ENCODE data around the gene RNF44.

DNA sequence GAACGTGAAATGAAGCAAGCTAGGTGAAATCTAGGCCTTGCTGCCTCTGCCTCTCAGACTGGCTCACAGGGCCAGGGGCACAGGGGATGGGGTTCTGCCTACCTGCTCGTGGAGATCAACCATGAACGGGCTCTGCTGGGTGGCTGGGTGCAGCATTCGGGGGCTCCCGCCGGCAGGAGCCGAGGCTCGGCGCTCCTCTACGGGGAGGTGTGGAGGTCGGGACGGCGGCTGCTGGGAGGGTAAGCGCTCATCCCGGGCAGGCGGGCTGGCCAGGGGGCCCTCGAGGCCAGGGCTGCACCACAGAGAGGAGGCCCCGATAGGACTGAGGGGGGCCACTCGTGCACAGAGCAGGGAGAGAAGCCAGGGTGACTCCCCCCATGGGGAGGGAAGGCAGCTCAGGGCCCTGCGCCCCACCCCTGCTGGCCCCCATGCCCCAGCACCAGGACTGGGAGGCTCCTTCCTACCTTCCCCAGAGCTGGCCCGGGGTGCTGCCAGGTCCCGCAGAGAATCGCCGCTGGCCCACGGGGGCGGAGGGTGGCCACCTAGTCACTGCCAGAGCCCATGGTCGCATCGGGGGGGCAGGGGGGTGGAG lies 5.2 kb downstream of the RNF44 start:
- TF ChIP-seq POLR2A (IDR thresholded peaks at IDR 0.05; ENCODE audit: low read depth, low read length) (no peak), RFX5 (IDR thresholded peaks at IDR 0.05; ENCODE audit: low read depth, low read length) (no peak), MAZ (IDR thresholded peaks at IDR 0.05; ENCODE audit: borderline replicate concordance, low read depth, low read length) (no peak), RAD21 (IDR thresholded peaks at IDR 0.05; ENCODE audit: low read length) (no peak), MAFK (IDR thresholded peaks at IDR 0.05; ENCODE audit: low read depth, low read length) (no peak), CHD1 (IDR thresholded peaks at IDR 0.05; ENCODE audit: low read depth, low read length) (no peak), RCOR1 (IDR thresholded peaks at IDR 0.05; ENCODE audit: insufficient replicate concordance, low read length) (no peak), BHLHE40 (IDR thresholded peaks at IDR 0.05; ENCODE audit: low read depth, low read length) (no peak), MXI1 (IDR thresholded peaks at IDR 0.05; ENCODE audit: borderline replicate concordance, low read depth, low read length) (no peak)
- TF ChIP-seq, protein P1, sequence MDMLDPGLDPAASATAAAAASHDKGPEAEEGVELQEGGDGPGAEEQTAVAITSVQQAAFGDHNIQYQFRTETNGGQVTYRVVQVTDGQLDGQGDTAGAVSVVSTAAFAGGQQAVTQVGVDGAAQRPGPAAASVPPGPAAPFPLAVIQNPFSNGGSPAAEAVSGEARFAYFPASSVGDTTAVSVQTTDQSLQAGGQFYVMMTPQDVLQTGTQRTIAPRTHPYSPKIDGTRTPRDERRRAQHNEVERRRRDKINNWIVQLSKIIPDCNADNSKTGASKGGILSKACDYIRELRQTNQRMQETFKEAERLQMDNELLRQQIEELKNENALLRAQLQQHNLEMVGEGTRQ (IDR thresholded peaks at IDR 0.05; ENCODE audit: low read depth, low read length), result no peak
- TF ChIP-seq, protein P2, sequence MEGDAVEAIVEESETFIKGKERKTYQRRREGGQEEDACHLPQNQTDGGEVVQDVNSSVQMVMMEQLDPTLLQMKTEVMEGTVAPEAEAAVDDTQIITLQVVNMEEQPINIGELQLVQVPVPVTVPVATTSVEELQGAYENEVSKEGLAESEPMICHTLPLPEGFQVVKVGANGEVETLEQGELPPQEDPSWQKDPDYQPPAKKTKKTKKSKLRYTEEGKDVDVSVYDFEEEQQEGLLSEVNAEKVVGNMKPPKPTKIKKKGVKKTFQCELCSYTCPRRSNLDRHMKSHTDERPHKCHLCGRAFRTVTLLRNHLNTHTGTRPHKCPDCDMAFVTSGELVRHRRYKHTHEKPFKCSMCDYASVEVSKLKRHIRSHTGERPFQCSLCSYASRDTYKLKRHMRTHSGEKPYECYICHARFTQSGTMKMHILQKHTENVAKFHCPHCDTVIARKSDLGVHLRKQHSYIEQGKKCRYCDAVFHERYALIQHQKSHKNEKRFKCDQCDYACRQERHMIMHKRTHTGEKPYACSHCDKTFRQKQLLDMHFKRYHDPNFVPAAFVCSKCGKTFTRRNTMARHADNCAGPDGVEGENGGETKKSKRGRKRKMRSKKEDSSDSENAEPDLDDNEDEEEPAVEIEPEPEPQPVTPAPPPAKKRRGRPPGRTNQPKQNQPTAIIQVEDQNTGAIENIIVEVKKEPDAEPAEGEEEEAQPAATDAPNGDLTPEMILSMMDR (conservative IDR thresholded peaks at IDR 0.05; ENCODE audit: low read depth, low read length), result no peak
- TF ChIP-seq, protein P3, sequence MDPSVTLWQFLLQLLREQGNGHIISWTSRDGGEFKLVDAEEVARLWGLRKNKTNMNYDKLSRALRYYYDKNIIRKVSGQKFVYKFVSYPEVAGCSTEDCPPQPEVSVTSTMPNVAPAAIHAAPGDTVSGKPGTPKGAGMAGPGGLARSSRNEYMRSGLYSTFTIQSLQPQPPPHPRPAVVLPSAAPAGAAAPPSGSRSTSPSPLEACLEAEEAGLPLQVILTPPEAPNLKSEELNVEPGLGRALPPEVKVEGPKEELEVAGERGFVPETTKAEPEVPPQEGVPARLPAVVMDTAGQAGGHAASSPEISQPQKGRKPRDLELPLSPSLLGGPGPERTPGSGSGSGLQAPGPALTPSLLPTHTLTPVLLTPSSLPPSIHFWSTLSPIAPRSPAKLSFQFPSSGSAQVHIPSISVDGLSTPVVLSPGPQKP (IDR thresholded peaks at IDR 0.05; ENCODE audit: borderline replicate concordance, low read depth, low read length), result no peak

Data from IMR-90 (cell line).